ENCODE measurements around the gene ZNF512B.

ZNF512B gene

GRCh38 chr20:64003960-64004725, 34.4 kb upstream of the ZNF512B start:
- TF ChIP-seq NFIC (IDR thresholded peaks at IDR 0.05) (no peak), USF1 (IDR thresholded peaks at IDR 0.05) (no peak), FOXM1 (IDR thresholded peaks at IDR 0.05; ENCODE audit: borderline replicate concordance, low read depth) (no peak), CEBPB (IDR thresholded peaks at IDR 0.05) (no peak), EP300 (IDR thresholded peaks at IDR 0.05; ENCODE audit: borderline replicate concordance) (no peak), CREB1 (IDR thresholded peaks at IDR 0.05; ENCODE audit: low read depth) (no peak), EGR1 (IDR thresholded peaks at IDR 0.05) (no peak), TEAD4 (IDR thresholded peaks at IDR 0.05) (no peak), TCF12 (IDR thresholded peaks at IDR 0.05; ENCODE audit: low read depth) (no peak), RAD21 (IDR thresholded peaks at IDR 0.05; ENCODE audit: low read depth) (no peak), YY1 (IDR thresholded peaks at IDR 0.05; ENCODE audit: low read depth) (no peak), TAF1 (IDR thresholded peaks at IDR 0.05; ENCODE audit: low read depth) (no peak), ZBTB7A (IDR thresholded peaks at IDR 0.05; ENCODE audit: low read depth) (no peak)

- TF ChIP-seq REST (IDR thresholded peaks at IDR 0.05; ENCODE audit: low read depth) (no peak), NFIC (IDR thresholded peaks at IDR 0.05) (no peak), EGR1 (IDR thresholded peaks at IDR 0.05) (no peak), USF1 (IDR thresholded peaks at IDR 0.05) (no peak), RAD21 (IDR thresholded peaks at IDR 0.05; ENCODE audit: low read depth) (no peak), YY1 (IDR thresholded peaks at IDR 0.05; ENCODE audit: low read depth) (no peak), MAX (IDR thresholded peaks at IDR 0.05) (no peak), CREB1 (IDR thresholded peaks at IDR 0.05; ENCODE audit: low read depth) (no peak), TEAD4 (IDR thresholded peaks at IDR 0.05) (no peak), CEBPB (IDR thresholded peaks at IDR 0.05) (no peak), ZBTB7A (IDR thresholded peaks at IDR 0.05; ENCODE audit: low read depth) (no peak), TCF12 (IDR thresholded peaks at IDR 0.05; ENCODE audit: low read depth) (no peak), EP300 (IDR thresholded peaks at IDR 0.05; ENCODE audit: borderline replicate concordance) (no peak)
These were observed 31.9 kb upstream of the ZNF512B start for GRCh38 chr20:64001607-64002011.

GRCh38 chr20:64000906-64001305, 31.2 kb upstream of the ZNF512B start:
- no peak for TF ChIP-seq CEBPB (IDR thresholded peaks at IDR 0.05)
- TF ChIP-seq MAX (IDR thresholded peaks at IDR 0.05) = no peak
- no peak for TF ChIP-seq USF1 (IDR thresholded peaks at IDR 0.05)
- TF ChIP-seq EGR1 (IDR thresholded peaks at IDR 0.05) = no peak
- no peak for TF ChIP-seq TEAD4 (IDR thresholded peaks at IDR 0.05)
- no peak for TF ChIP-seq NFIC (IDR thresholded peaks at IDR 0.05)
- no peak for TF ChIP-seq TCF12 (IDR thresholded peaks at IDR 0.05; ENCODE audit: low read depth)

- TF ChIP-seq YY1 (IDR thresholded peaks at IDR 0.05; ENCODE audit: low read depth) (no peak), REST (IDR thresholded peaks at IDR 0.05; ENCODE audit: low read depth) (no peak), RAD21 (IDR thresholded peaks at IDR 0.05; ENCODE audit: low read depth) (no peak), MAX (IDR thresholded peaks at IDR 0.05) (no peak), FOXM1 (IDR thresholded peaks at IDR 0.05; ENCODE audit: borderline replicate concordance, low read depth) (no peak), CREB1 (IDR thresholded peaks at IDR 0.05; ENCODE audit: low read depth) (no peak), ZBTB7A (IDR thresholded peaks at IDR 0.05; ENCODE audit: low read depth) (no peak), USF1 (IDR thresholded peaks at IDR 0.05) (no peak), EP300 (IDR thresholded peaks at IDR 0.05; ENCODE audit: borderline replicate concordance) (no peak), TAF1 (IDR thresholded peaks at IDR 0.05; ENCODE audit: low read depth) (no peak), CEBPB (IDR thresholded peaks at IDR 0.05) (no peak), TCF12 (IDR thresholded peaks at IDR 0.05; ENCODE audit: low read depth) (no peak), EGR1 (IDR thresholded peaks at IDR 0.05) (no peak), NFIC (IDR thresholded peaks at IDR 0.05) (no peak), TEAD4 (IDR thresholded peaks at IDR 0.05) (no peak)
These were observed 13.2 kb upstream of the ZNF512B start for GRCh38 chr20:63982937-63983336.
